BE2C (cell line): ENCODE data around the gene FAM234A.

Source experiments
- DNase-seq: peaks from one replicate; pipeline ENCODE4 v3.0.0-alpha.2; 2020
- H3K27me3 ChIP-seq: fragments of 250-450 bp; sonication (Bioruptor Pico); 2 replicates; pipeline ENCODE4 v1.5.1; 2020; ENCODE audit warnings: mild to moderate bottlenecking
- H3K36me3 ChIP-seq: fragments of 250-450 bp; sonication (Bioruptor Pico); 2 replicates; pipeline ENCODE4 v1.5.1; 2020; ENCODE audit warnings: mild to moderate bottlenecking
- H3K4me1 ChIP-seq: fragments of 250-450 bp; sonication (Bioruptor Pico); 2 replicates; pipeline ENCODE4 v1.5.1; 2020
- H3K4me3 ChIP-seq: 2 replicates; pipeline ENCODE4 v1.5.1; 2011; ENCODE audit warnings: low read depth, low read length
- H3K9me3 ChIP-seq: fragments of 250-450 bp; sonication (Bioruptor Pico); 2 replicates; pipeline ENCODE4 v1.5.1; 2020
- TF ChIP-seq, protein P1 (sequence below): IDR thresholded peaks from 2 replicates; pipeline ENCODE4 v1.5.1; 2012; ENCODE audit warnings: mild to moderate bottlenecking, low read depth, low read length

Gene FAM234A

DNA sequence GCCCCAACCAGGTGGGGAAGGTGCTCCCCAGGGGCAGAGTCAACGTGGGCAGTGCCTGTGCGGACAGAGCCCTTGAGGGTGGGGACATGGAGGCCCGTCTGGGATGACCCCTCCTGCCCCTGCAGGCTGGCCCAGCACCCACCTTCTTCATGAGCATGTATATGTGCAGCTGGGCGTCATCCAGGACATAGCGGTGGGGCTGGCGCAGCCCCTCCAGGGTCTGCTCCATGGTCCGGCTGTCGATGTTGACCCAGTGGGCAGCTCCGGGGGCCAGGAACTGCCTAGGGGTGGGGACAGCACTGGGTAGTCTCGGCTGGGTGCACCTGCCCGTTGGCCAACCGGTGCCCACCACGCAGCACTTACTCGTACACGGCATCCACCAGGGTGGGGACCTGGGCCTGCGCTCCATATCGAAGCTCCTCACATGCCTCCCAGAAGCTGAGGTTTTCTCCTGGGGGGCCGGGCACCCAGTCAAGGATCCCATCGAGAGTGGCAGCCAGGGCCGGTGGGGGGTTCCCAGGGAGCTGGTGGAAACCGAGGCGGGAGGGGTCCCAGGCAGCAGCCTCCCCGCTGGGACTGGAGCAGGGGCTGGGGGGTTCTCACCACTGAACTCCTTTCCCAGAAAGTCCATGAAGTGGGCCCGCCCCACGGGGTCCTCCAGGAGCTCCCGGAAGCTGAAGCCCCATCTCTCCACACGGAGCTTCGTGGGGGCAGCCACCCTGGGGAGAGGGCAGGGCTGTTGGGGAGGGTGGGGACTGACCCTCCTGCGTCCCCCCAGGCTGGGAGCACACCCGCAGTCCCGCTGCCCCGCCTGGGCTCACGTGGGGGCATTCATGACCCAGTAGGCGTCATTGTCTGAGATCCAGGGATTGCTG lies 36.0 kb downstream of the FAM234A start:
- Histone ChIP-seq H3K36me3 (no peaks in the 10 kb centered on the region), H3K27me3 (peaks cover 6% of the 10 kb centered on the region)

DNA sequence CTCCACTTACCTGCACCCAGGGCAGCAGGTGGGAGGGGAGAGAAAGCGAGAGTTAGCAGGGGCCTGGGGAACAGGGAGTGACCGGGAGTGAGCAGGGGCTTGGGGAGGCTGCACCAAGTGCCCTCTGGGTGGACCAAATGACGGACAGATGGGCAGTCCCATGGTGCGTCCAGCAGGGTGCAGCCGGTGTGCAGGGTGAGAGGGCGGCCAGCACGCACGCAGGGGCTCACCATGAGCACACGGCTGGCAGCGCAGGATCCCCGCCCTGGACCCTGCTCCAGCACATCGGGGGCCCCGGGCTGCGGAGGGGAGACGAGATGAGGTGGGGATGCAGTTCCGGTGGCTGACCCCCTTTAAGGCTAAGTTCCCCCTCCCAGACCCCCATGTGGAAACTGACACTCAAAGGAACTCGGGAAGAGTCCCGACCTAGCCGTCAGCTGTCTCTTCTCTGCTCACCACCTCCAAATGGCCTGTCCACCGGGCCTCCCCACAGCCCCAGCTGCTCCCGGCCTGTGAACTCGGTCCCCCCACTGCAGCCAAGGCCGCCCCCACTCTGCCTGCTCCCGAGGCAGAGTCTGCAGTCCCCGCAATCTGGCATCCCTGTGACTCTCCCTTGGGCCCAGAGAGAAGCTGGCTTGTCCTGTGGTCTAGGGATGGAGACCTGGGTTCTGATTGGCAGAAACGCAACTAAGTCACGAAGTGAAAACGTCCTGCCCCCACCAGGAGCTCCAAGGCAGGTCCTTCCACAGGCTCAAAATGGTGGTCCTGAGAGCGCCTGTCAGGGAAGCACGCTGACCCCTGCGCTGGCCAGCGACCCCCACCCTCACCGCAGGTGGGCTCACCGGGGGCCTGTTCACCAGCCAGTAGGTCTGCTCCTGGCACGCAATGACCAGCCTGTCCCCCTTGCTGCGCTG lies 38.3 kb downstream of the FAM234A start:
- DNase-seq, result no peak
- Histone ChIP-seq H3K27me3 (peaks cover 6% of the 10 kb centered on the region), H3K4me1 (no peaks in the 10 kb centered on the region), H3K36me3 (no peaks in the 10 kb centered on the region), H3K4me3 (no peak overlapping the region), H3K9me3 (no peaks in the 10 kb centered on the region)
- TF ChIP-seq, protein P1, sequence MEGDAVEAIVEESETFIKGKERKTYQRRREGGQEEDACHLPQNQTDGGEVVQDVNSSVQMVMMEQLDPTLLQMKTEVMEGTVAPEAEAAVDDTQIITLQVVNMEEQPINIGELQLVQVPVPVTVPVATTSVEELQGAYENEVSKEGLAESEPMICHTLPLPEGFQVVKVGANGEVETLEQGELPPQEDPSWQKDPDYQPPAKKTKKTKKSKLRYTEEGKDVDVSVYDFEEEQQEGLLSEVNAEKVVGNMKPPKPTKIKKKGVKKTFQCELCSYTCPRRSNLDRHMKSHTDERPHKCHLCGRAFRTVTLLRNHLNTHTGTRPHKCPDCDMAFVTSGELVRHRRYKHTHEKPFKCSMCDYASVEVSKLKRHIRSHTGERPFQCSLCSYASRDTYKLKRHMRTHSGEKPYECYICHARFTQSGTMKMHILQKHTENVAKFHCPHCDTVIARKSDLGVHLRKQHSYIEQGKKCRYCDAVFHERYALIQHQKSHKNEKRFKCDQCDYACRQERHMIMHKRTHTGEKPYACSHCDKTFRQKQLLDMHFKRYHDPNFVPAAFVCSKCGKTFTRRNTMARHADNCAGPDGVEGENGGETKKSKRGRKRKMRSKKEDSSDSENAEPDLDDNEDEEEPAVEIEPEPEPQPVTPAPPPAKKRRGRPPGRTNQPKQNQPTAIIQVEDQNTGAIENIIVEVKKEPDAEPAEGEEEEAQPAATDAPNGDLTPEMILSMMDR, result no peak

More for the DNA sequence above, 36.0 kb downstream of the FAM234A start:
- no peaks in the 10 kb centered on the region for H3K4me1 ChIP-seq
- TF ChIP-seq, protein P1, result no peak
- H3K4me3 ChIP-seq, result no peak overlapping the region
- H3K9me3 ChIP-seq, result no peaks in the 10 kb centered on the region
- no peak for DNase-seq

DNA sequence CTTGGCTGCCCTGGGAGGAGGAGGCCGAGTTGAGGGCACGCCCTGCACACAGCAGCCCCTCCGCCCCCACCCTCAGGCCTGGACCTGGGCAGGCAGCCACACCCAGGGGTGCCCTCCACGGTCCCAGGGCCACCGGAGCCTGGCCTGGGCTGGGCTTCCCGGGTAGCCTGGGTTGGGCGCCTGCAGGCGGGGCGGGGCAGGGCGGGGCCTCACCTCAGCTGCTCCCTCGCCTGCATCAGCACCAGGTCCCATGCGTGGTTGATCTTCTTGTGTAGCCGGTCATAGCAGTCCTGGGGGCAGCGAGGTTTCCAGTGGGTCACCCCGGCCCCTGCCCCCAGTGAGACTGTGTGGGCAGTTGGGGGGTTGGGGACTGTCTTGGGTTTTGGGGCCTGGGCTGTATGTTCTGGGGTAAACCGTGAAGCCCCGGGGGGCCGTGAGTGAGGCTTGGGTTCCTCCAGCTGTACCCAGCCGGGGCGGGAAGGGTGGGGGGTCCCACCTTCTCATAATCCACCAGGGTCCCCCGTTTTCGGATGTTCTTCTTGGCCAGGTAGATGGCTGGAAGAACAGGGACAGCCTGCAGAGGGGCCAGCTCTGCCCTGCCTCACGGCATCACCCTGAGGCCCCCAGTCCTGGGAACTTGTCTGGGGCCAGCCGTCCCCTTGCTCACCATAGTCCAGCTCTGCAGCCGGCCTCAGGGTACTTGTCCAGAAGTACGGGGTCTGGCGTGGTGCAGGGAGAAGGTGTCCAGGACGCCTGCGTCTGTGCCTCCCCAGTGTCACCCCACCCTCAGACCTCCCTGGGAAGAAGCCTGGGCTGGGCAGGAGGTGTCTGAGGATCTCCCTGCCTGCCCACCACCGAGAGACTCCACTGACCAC lies 39.2 kb downstream of the FAM234A start:
- TF ChIP-seq, protein P1, result no peak
- Histone ChIP-seq H3K9me3 (no peaks in the 10 kb centered on the region), H3K36me3 (no peaks in the 10 kb centered on the region), H3K27me3 (peaks cover 6% of the 10 kb centered on the region), H3K4me1 (no peaks in the 10 kb centered on the region), H3K4me3 (no peak overlapping the region)
- DNase-seq, result no peak

DNA sequence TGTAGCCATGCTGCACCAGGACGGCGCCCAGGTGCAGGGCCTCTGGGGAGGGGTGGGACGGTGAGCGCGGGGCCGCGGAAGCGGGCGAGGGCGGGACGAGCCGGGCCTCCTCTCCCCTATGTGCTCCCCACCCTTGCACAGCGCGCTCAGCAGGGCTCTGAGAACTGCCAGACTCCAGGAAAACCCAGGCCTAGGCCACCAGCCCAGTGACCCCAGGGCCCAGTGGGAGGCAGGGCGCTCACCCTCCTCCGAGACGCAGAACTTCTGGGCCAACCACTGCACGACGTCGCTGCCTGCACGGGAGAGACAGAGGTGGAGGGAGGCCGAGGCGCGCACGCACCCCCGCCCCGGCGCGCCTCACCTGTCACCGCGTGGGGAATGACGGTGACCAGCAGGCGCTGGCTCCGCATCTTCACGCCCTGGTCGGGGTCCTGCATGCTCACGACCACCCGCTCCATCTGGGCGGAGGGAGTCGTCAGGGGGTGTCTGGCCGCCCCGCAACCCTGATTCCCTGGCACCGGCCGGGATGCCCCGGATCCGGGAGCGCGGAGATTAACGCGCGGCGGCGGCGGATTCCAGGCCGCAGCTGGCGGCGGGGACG lies 40.5 kb downstream of the FAM234A start:
- DNase-seq, result peak; percentile 19
- H3K36me3 ChIP-seq, result no peaks in the 10 kb centered on the region
- TF ChIP-seq, protein P1, result no peak
- peaks cover 10% of the 10 kb centered on the region for H3K27me3 ChIP-seq
- H3K4me1 ChIP-seq, result no peaks in the 10 kb centered on the region
- H3K9me3 ChIP-seq, result no peaks in the 10 kb centered on the region
- H3K4me3 ChIP-seq, result peak overlapping the region; percentile 43

DNA sequence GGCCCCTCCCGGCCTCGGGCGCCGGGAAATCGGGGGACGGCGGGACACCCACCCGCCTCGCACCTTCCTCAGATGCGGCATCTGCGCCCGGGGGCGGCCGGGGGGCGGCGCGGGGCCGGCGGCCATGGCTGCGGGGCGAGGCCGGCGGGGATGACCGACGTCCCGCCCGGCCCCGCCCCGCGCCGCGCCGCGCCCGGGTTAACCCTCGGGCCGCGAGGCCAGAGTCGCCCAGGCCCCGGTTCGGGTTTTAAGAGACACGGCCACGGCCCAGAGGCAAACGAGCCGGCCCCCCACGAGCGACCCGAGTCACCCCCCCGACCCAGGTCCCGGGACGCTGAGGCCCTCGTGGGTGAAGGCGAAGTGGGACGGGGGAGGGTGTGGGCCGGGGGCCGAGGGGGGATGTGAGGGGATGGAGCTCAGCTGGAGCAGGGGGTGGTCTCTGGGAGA lies 41.2 kb downstream of the FAM234A start, which contains the start of gene RGS11:
TSS of gene RGS11 (minus strand) at position 159 of the 447 bp plus-strand sequence. CDS start at position 126, 33 bp downstream.
- DNase-seq, result peak; percentile 14
- H3K4me3 ChIP-seq, result peak within 1 kb of the TSS; percentile 43
- peaks cover 10% of the 10 kb centered on the region for H3K27me3 ChIP-seq

More for the DNA sequence above, 41.2 kb downstream of the FAM234A start, which contains the start of gene RGS11:
- Histone ChIP-seq H3K36me3 (no peaks in the 10 kb centered on the region), H3K9me3 (no peaks in the 10 kb centered on the region), H3K4me1 (no peaks in the 10 kb centered on the region)
- TF ChIP-seq, protein P1, result no peak
